Stomach (tissue), 4 donors: ENCODE results near the gene ZNF683.

Source experiments
- POLR2A ChIP-seq, 4 donors: fragments of 450-650 bp; IDR thresholded peaks; one replicate each; pipeline ENCODE4 v1.6.1; 2016; ENCODE audit warnings: antibody characterized with exemption in 4 of 4, control low read depth in 2 of 4, mild to moderate bottlenecking in 1 of 4, moderate library complexity in 1 of 4
- POLR2AphosphoS5 ChIP-seq, 3 donors: sonication (generic); formaldehyde crosslinking; IDR thresholded peaks; one replicate each; pipeline ENCODE4 v1.6.1; 2016; ENCODE audit warnings: antibody characterized with exemption in 3 of 3
- TF ChIP-seq, protein P1 (sequence below), 7 experiments: fragments of 450-650 bp in 4 of 7; fragments of 200-600 bp in 3 of 7; sonication (generic) in 3 of 7; IDR thresholded peaks; one replicate each; pipeline ENCODE4 v1.5.1; 2016 to 2019; ENCODE audit warnings: antibody characterized with exemption in 7 of 7, control low read depth in 2 of 7, mild to moderate bottlenecking in 1 of 7

DNA sequence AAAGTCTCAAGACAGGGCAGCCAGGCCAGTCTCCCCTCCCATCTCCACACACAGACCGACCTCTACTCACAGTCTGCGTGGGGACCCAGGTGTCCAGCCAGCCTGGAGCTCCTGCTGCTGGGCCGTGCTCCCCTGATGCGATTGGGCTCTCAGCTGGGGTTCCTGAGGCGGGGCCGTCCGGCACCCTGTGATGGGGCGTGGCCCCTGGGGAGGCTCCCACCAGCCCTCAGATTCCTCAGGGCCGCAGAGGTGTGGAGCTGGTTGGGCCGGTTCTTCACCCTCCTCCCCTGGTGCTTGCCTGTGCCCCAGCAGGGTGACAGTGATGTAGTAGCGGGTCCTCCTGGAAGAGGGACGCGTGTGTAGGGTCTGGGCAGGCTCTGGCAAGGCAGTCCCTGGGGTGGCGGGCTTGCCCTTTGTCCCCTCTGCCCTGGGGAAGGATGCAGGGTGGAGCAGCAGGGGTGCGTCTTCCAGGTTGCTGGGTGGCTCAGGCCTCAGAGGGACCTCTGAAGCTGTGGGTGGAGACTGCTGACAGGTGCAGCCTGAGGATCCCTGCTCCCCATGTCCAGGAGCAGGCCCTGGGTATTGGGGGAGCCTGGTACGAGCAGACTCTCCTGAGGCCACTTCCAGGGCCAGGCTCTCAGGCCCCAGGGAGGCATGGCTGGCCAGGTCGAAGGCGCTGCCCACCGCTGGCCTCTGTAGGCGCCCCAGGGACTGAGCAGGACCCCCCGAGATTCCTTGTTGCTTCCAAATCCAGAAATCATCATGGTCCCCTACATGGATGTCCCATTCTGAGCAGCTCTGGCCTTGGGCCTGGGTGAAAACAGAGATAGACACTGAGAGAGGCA is 18.4 kb downstream of the ZNF683 start, which contains the start of gene CRYBG2:
- TF ChIP-seq, protein P1, sequence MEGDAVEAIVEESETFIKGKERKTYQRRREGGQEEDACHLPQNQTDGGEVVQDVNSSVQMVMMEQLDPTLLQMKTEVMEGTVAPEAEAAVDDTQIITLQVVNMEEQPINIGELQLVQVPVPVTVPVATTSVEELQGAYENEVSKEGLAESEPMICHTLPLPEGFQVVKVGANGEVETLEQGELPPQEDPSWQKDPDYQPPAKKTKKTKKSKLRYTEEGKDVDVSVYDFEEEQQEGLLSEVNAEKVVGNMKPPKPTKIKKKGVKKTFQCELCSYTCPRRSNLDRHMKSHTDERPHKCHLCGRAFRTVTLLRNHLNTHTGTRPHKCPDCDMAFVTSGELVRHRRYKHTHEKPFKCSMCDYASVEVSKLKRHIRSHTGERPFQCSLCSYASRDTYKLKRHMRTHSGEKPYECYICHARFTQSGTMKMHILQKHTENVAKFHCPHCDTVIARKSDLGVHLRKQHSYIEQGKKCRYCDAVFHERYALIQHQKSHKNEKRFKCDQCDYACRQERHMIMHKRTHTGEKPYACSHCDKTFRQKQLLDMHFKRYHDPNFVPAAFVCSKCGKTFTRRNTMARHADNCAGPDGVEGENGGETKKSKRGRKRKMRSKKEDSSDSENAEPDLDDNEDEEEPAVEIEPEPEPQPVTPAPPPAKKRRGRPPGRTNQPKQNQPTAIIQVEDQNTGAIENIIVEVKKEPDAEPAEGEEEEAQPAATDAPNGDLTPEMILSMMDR (IDR thresholded peaks at IDR 0.05), result no peak
- TF ChIP-seq POLR2AphosphoS5 (IDR thresholded peaks at IDR 0.05), result no peak
- no peak for TF ChIP-seq POLR2A (IDR thresholded peaks at IDR 0.05)
